ENCODE measurements around the gene POLA2. TPM values are rescaled to one million over a fixed set of nuclear protein-coding genes. Genes with fewer than 3 reads are reported as not detected.

Gene POLA2
- total RNA-seq, 1 experiment from 2014 or later, result 37.7 TPM

DNA sequence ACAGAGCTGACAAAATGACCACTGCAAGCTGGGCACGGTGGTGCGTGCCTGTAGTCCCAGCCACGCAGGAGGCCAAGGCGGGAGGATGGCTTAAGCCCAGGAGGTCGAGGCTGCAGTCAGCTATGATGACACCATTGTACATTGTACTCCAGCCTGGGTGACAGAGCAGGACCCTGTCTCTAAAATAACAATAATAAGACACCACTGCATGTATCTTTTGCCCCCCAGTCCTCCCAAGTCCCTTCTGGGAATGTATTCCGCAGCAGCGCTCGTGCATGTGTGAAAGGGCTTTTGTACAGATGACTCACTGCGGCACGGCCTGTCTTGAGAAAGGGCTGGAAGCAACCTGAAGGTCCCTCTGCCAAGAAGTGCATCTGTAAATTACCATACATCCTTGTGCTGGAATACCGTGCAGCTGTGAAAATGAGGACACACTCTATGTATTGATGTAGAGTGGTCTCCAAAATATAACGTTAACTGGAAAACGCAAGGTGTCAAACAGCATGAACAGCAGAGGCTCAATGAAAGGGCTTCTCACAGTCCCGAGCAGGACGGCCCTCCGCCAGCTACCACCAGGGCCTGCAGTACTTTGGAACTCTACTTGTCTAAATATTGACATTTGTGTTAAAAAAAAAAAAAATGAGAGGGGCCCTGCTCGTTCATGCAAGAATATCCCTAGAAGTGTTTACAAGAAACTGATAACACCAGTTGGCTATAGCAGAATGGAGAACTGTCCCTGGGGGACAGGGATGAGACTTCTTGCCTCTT lies 43.9 kb downstream of the POLA2 start:
- peaks cover 13 to 26% (median 24%) of the 10 kb centered on the region in 3 experiments; a peak in 6 of 7 replicates for H3K36me3 Mint-ChIP-seq (ENCODE audit: insufficient read depth in 1 of 3, low read depth in 3 of 3)
- no peak overlapping the region for H3K23ac ChIP-seq (ENCODE audit: insufficient read length, low read depth, low read length)
- no peak for DNase-seq
- no peak overlapping the region for H4K91ac ChIP-seq (ENCODE audit: insufficient read length, low read depth, low read length)
- no peak overlapping the region for H3K9ac ChIP-seq (ENCODE audit: extremely low read depth, insufficient read length, low read length)
- no peak overlapping the region for H2BK20ac ChIP-seq (ENCODE audit: low read depth, low read length, poor library complexity, severe bottlenecking)
- no peak overlapping the region for H2AFZ ChIP-seq (ENCODE audit: low read length)
- peaks cover 22% of the 10 kb centered on the region for H3K27me3 Mint-ChIP-seq (ENCODE audit: low read depth)
- H3K9me3 ChIP-seq (ENCODE audit: control insufficient read depth, low read depth, low read length), result no peaks in the 10 kb centered on the region
- H3K27ac Mint-ChIP-seq, result no peak overlapping the region
- no CpG with 5 or more reads among the region's 17 CpGs for WGBS (ENCODE audit: extremely low coverage, insufficient read length, low lambda C conversion rate)
- H3K4me3 Mint-ChIP-seq, result no peak overlapping the region
- no peak overlapping the region for H3K4me2 ChIP-seq (ENCODE audit: insufficient read depth, insufficient read length, low read length)
- H3K79me2 ChIP-seq (ENCODE audit: insufficient read depth, low read length), result no peaks in the 10 kb centered on the region
- no peak overlapping the region for H4K8ac ChIP-seq (replicated peaks; ENCODE audit: insufficient read length, low read depth, low read length)
- no peak overlapping the region for H4K5ac ChIP-seq (ENCODE audit: insufficient read length, low read depth, low read length)
- no peaks in the 10 kb centered on the region for H3K23me2 ChIP-seq (ENCODE audit: insufficient read length, low read depth, low read length, poor library complexity, severe bottlenecking)
- no peak overlapping the region for H3K56ac ChIP-seq (ENCODE audit: insufficient read length, low read depth, low read length)
- H3K18ac ChIP-seq (ENCODE audit: insufficient read length, low read depth, low read length), result no peak overlapping the region
- H3K27ac ChIP-seq (ENCODE audit: insufficient read length, low read depth, low read length), result no peak overlapping the region
- TF ChIP-seq CTCF (conservative IDR thresholded peaks at IDR 0.05), result no peak
- H3K27me3 ChIP-seq (ENCODE audit: insufficient read depth, low read length), result no peaks in the 10 kb centered on the region; the same call in 1 of the 2 replicates
- no peak overlapping the region for H2AK5ac ChIP-seq (ENCODE audit: insufficient read length, low read length)
- H3K14ac ChIP-seq (ENCODE audit: insufficient read depth, low read length), result no peak overlapping the region
- H2BK120ac ChIP-seq (ENCODE audit: low read depth, low read length, poor library complexity, severe bottlenecking), result no peak overlapping the region
- H3K4me1 ChIP-seq (ENCODE audit: insufficient read depth, low read length), result no peaks in the 10 kb centered on the region
- H3K4ac ChIP-seq (ENCODE audit: low read depth, low read length), result no peak overlapping the region
- H3K9me3 Mint-ChIP-seq, result no peaks in the 10 kb centered on the region
- H2BK15ac ChIP-seq (ENCODE audit: low read depth, low read length), result no peak overlapping the region
- H2BK12ac ChIP-seq (ENCODE audit: insufficient read length, low read depth, low read length), result no peak overlapping the region
- no peak overlapping the region for H2BK5ac ChIP-seq (ENCODE audit: insufficient read length, low read length)
- H4K20me1 ChIP-seq (ENCODE audit: control insufficient read depth, insufficient read depth, insufficient read length), result no peaks in the 10 kb centered on the region
- H3K4me1 Mint-ChIP-seq, result peaks cover 14 to 25% of the 10 kb centered on the region in 2 experiments
- no peaks in the 10 kb centered on the region for H3K79me1 ChIP-seq (ENCODE audit: insufficient read depth, low read depth, low read length, poor library complexity, severe bottlenecking)
- H3T11ph ChIP-seq (ENCODE audit: low read length), result no peak overlapping the region

All from H9 (cell line).